ENCODE data around the gene NUAK1. TPM values are rescaled to one million over a fixed set of nuclear protein-coding genes. Genes with fewer than 3 reads are reported as not detected.

NUAK1 gene
- total RNA-seq, 1 experiment from 2014 or later = 7.9 TPM

GRCh38 chr12:106114447-106115068, 24.2 kb downstream of the NUAK1 start:
- Histone ChIP-seq H3K79me2 (ENCODE audit: low read depth) (peaks cover 99% of the 10 kb centered on the region), H3K4me2 (peak overlapping the region; percentile 29), H3K27me3 (ENCODE audit: insufficient read depth, low read depth) (no peaks in the 10 kb centered on the region), H4K20me1 (ENCODE audit: insufficient read depth) (no peaks in the 10 kb centered on the region), H3K9me3 (ENCODE audit: insufficient read depth, low read depth) (no peaks in the 10 kb centered on the region), H2AFZ (no peak overlapping the region), H3K4me3 (no peak overlapping the region), H3F3A (ENCODE audit: insufficient read depth, low read depth) (peaks cover 7% of the 10 kb centered on the region; the same call in 1 of the 2 replicates), H3K36me3 (ENCODE audit: low read depth) (no peaks in the 10 kb centered on the region), H3K9me2 (ENCODE audit: insufficient read depth) (no peaks in the 10 kb centered on the region), H3K27ac (peak overlapping the region; percentile 84), H3K4me1 (replicated peaks; ENCODE audit: insufficient read depth) (peaks cover 46% of the 10 kb centered on the region)
- BruUV-seq (replicated peaks) = no TSS peak
- CTCF ChIA-PET = no interaction called here
- TF ChIP-seq CTCF (conservative IDR thresholded peaks at IDR 0.05) (no peak), EZH2 (IDR thresholded peaks at IDR 0.05; ENCODE audit: low read depth) (no peak)
- intact Hi-C loops (cut with micrococcal nuclease; ENCODE audit: unreplicated experiment) = no loop called here
- peak; percentile 25 to 60 for DNase-seq
- POLR2A ChIA-PET (ENCODE audit: unreplicated experiment) = interaction anchor here (0.7 kb wide), 1 partner anchor 181 kb away, joined by 4 read pairs; no protein-coding TSS in a partner anchor

- CTCF ChIA-PET = no interaction called here
- POLR2A ChIA-PET (ENCODE audit: unreplicated experiment) = no interaction called here
Observed at GRCh38 chr12:106113824-106114446, 24.8 kb downstream of the NUAK1 start.

GRCh38 chr12:106113446-106113823, 25.3 kb downstream of the NUAK1 start:
- no peak for TF ChIP-seq EZH2 (IDR thresholded peaks at IDR 0.05; ENCODE audit: low read depth)
- TF ChIP-seq CTCF (conservative IDR thresholded peaks at IDR 0.05) = no peak
- H3K4me2 ChIP-seq = peak overlapping the region; percentile 17
- H3K27me3 ChIP-seq (ENCODE audit: insufficient read depth, low read depth) = no peaks in the 10 kb centered on the region
- no peak overlapping the region for H2AFZ ChIP-seq
- H3K9me2 ChIP-seq (ENCODE audit: insufficient read depth) = no peaks in the 10 kb centered on the region
- H3K36me3 ChIP-seq (ENCODE audit: low read depth) = no peaks in the 10 kb centered on the region
- peaks cover 57% of the 10 kb centered on the region for H3K4me1 ChIP-seq (replicated peaks; ENCODE audit: insufficient read depth)
- intact Hi-C loops (cut with micrococcal nuclease; ENCODE audit: unreplicated experiment) = no loop called here
- peak overlapping the region; percentile 84 for H3K27ac ChIP-seq
- H3K79me2 ChIP-seq (ENCODE audit: low read depth) = peaks cover 99% of the 10 kb centered on the region
- no peak for DNase-seq
- no peaks in the 10 kb centered on the region for H3K9me3 ChIP-seq (ENCODE audit: insufficient read depth, low read depth)
- ChIA-PET CTCF (no interaction called here), POLR2A (ENCODE audit: unreplicated experiment) (no interaction called here)
- H3K4me3 ChIP-seq = no peak overlapping the region
- H4K20me1 ChIP-seq (ENCODE audit: insufficient read depth) = no peaks in the 10 kb centered on the region
- no TSS peak for BruUV-seq (replicated peaks)
- peaks cover 7% of the 10 kb centered on the region; the same call in 1 of the 2 replicates for H3F3A ChIP-seq (ENCODE audit: insufficient read depth, low read depth)

More at GRCh38 chr12:106113824-106114446, 24.8 kb downstream of the NUAK1 start:
- no peaks in the 10 kb centered on the region for H3K27me3 ChIP-seq (ENCODE audit: insufficient read depth, low read depth)
- intact Hi-C loops (cut with micrococcal nuclease; ENCODE audit: unreplicated experiment) = no loop called here
- no peaks in the 10 kb centered on the region for H4K20me1 ChIP-seq (ENCODE audit: insufficient read depth)
- H3K4me2 ChIP-seq = peak overlapping the region; percentile 29
- H2AFZ ChIP-seq = no peak overlapping the region
- DNase-seq = no peak
- H3F3A ChIP-seq (ENCODE audit: insufficient read depth, low read depth) = peaks cover 7% of the 10 kb centered on the region; the same call in 1 of the 2 replicates
- H3K4me3 ChIP-seq = no peak overlapping the region
- no peaks in the 10 kb centered on the region for H3K36me3 ChIP-seq (ENCODE audit: low read depth)
- no TSS peak for BruUV-seq (replicated peaks)
- no peaks in the 10 kb centered on the region for H3K9me3 ChIP-seq (ENCODE audit: insufficient read depth, low read depth)
- no peak for TF ChIP-seq EZH2 (IDR thresholded peaks at IDR 0.05; ENCODE audit: low read depth)
- TF ChIP-seq CTCF (conservative IDR thresholded peaks at IDR 0.05) = no peak
- no peaks in the 10 kb centered on the region for H3K9me2 ChIP-seq (ENCODE audit: insufficient read depth)
- peaks cover 99% of the 10 kb centered on the region for H3K79me2 ChIP-seq (ENCODE audit: low read depth)
- peaks cover 52% of the 10 kb centered on the region for H3K4me1 ChIP-seq (replicated peaks; ENCODE audit: insufficient read depth)
- H3K27ac ChIP-seq = peak overlapping the region; percentile 84
